Tibial nerve (tissue), 3 donors: Measurements from ENCODE around the gene CISTR.

Experiments
- EP300 ChIP-seq, 2 donors: sonication (generic); formaldehyde crosslinking; IDR thresholded peaks; one replicate each; pipeline ENCODE4 v1.6.1; 2017; ENCODE audit warnings: antibody characterized with exemption in 2 of 2, mild to moderate bottlenecking in 1 of 2
- POLR2A ChIP-seq, 2 donors: fragments of 450-650 bp; IDR thresholded peaks; one replicate each; pipeline ENCODE4 v1.6.1; 2017; ENCODE audit warnings: antibody characterized with exemption in 2 of 2, mild to moderate bottlenecking in 2 of 2, moderate library complexity in 2 of 2

- no peak for TF ChIP-seq POLR2A (IDR thresholded peaks at IDR 0.05)
- TF ChIP-seq EP300 (IDR thresholded peaks at IDR 0.05) = no peak
Observed at GRCh38 chr12:53729644-53730043, 22.1 kb downstream of the CISTR start.
